Astrocyte of the cerebellum (primary cell): ENCODE data around the gene FZD7.
A peak's percentile ranks its signal among the peaks of the same experiment; 100 is the strongest.

Experiments
- DNase-seq: peaks from one replicate; pipeline ENCODE4 v3.0.0-alpha.2; 2011; ENCODE audit warnings: low read depth
- H3K4me3 ChIP-seq: 2 replicates; pipeline ENCODE4 v1.5.1; 2011; ENCODE audit warnings: mild to moderate bottlenecking, low read depth, low read length, moderate library complexity
- in situ Hi-C: cut with HindIII; loops from 2 replicates; pipeline ENCODE4 v1.10.0; 2017; ENCODE audit warnings: low sequenced_read_pairs
- TF ChIP-seq, protein P1 (sequence below): IDR thresholded peaks from 2 replicates; pipeline ENCODE4 v1.5.1; 2012; ENCODE audit warnings: low read length, low read depth, moderate library complexity, mild to moderate bottlenecking; ENCODE audit errors: missing control alignments

Gene FZD7

GRCh38 chr2:202039278-202040078 is 5.8 kb downstream of the FZD7 start:
- peak overlapping the region; percentile 10 for H3K4me3 ChIP-seq

DNA sequence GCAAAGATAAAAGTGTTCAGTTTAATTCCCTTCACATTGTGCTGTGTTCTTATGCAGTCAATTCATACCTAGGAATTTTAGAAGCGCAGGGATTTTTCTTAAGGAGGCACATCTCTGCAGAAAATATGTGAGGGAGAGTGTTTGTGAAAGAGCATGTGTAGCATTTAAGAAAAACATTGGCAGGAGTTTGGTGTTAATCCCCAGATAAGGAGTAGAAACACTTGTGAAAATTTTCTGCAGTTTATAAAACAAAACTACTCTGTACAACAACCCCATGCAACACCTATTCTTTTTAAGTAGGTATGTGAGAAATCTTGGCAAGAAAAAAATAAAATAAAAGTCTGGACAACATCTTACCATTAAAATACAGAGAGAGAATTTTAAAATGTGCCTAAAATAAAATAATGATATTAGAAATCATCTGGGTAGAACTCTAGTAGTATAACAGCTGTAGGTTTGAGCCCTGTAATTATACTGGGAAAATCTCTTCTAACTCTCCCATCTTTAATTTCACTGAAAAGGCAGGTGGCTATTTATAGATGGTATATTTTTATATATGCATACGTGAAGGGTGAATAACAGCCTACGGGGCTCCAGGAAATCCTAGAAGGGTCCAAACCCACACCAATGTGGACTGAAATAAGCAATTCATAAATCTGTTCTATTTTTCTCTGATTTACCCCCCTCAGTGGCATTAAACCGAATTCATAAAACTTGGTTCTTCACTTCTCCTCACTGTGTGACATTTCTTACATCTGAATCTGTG is 6.6 kb downstream of the FZD7 start:
- in situ Hi-C loops: no loop called here

More at GRCh38 chr2:202039278-202040078, 5.8 kb downstream of the FZD7 start:
- in situ Hi-C loops: no loop called here
- no peak for DNase-seq
- TF ChIP-seq, protein P1, sequence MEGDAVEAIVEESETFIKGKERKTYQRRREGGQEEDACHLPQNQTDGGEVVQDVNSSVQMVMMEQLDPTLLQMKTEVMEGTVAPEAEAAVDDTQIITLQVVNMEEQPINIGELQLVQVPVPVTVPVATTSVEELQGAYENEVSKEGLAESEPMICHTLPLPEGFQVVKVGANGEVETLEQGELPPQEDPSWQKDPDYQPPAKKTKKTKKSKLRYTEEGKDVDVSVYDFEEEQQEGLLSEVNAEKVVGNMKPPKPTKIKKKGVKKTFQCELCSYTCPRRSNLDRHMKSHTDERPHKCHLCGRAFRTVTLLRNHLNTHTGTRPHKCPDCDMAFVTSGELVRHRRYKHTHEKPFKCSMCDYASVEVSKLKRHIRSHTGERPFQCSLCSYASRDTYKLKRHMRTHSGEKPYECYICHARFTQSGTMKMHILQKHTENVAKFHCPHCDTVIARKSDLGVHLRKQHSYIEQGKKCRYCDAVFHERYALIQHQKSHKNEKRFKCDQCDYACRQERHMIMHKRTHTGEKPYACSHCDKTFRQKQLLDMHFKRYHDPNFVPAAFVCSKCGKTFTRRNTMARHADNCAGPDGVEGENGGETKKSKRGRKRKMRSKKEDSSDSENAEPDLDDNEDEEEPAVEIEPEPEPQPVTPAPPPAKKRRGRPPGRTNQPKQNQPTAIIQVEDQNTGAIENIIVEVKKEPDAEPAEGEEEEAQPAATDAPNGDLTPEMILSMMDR: no peak

GRCh38 chr2:202042444-202042843 is 8.8 kb downstream of the FZD7 start:
- H3K4me3 ChIP-seq: no peak overlapping the region
- in situ Hi-C loops: no loop called here
- TF ChIP-seq, protein P1: no peak
- DNase-seq: no peak

More for the DNA sequence above, 6.6 kb downstream of the FZD7 start:
- DNase-seq: no peak
- H3K4me3 ChIP-seq: no peak overlapping the region
- TF ChIP-seq, protein P1: no peak

- no peak for DNase-seq
- H3K4me3 ChIP-seq: no peak overlapping the region
- TF ChIP-seq, protein P1: no peak
- in situ Hi-C loops: no loop called here
Measured at GRCh38 chr2:202043475-202043874, 9.8 kb downstream of the FZD7 start.

GRCh38 chr2:202044777-202045176 is 11.1 kb downstream of the FZD7 start:
- DNase-seq: no peak
- no peak overlapping the region for H3K4me3 ChIP-seq
- TF ChIP-seq, protein P1: no peak
- in situ Hi-C loops: no loop called here

DNA sequence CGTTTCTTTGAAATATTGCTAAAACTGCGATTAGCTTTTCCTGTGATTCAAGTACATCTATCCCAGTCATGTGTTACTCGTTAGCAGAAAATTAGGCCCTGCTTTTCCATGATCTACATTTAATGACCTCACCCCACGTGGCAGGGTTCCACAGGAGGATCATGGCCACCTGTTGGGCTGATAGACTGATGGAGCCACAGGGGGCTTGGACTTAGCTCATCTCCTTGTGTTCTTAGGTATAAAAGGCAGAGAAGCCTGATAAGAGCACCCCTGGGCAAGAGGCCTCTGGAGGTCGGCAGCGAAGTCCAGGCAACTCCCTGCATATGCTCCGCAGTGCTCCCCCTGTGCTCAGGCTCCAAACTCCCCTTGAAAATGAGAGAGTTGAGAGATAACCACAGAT is 12.9 kb downstream of the FZD7 start:
- in situ Hi-C loops: no loop called here
- TF ChIP-seq, protein P1: no peak
- DNase-seq: no peak
- H3K4me3 ChIP-seq: no peak overlapping the region
